HCT116 (cell line): ENCODE data around the gene GEN1. TPM values are rescaled to one million over a fixed set of nuclear protein-coding genes. Genes with fewer than 3 reads are reported as not detected.

Experiments used
- ATAC-seq: fragments of 200-7000 bp; cut with Tn5 transposase; 2 replicates; pipeline ENCODE4 v1.9.1; 2020; ENCODE audit warnings: mild to moderate bottlenecking, moderate library complexity
- BruUV-seq: library from RNA; stranded (reverse); fragments of 400-500 nt; replicated peaks from 2 replicates; lab custom pipeline; 2021; lab: Mats Ljungman, UMichigan
- CTCF ChIA-PET: fragments of 300-600 bp; sonication (Branson Sonifier 250); formaldehyde crosslinking; loops from one replicate; lab custom pipeline; 2021; ENCODE audit warnings: antibody characterized with exemption; lab: Charles Lee
- POLR2A ChIA-PET: fragments of 300-600, 350-600 bp; sonication (Branson Sonifier 250); formaldehyde crosslinking; loops from one replicate; lab custom pipeline; 2021; ENCODE audit warnings: antibody characterized with exemption; lab: Charles Lee
- RAD21 ChIA-PET, 2 experiments: fragments of 300-600 bp; sonication (Branson Sonifier 250); formaldehyde crosslinking; loops; one replicate each; lab custom pipeline; 2023; ENCODE audit warnings: low total read pairs in 2 of 2; ENCODE audit not compliant: uncharacterized antibody in 2 of 2, unreplicated experiment in 2 of 2, low non-redundant PET in 1 of 2; lab: Charles Lee
- DNase-seq: peaks from one replicate; pipeline ENCODE4 v3.0.0-alpha.2; 2010; ENCODE audit warnings: low read depth, low spot score
- H2AFZ ChIP-seq: fragments of 200-600 bp; shearing (Covaris generic), sonication (generic); 2 replicates; pipeline ENCODE4 v1.6.1; 2017; ENCODE audit warnings: low read depth, mixed run types, mixed read lengths, antibody characterized with exemption, low read length; ENCODE audit not compliant: poor library complexity, severe bottlenecking
- H3K27ac ChIP-seq: 2 replicates; pipeline ENCODE4 v1.5.1; 2012; ENCODE audit warnings: low read depth, low read length
- H3K27me3 ChIP-seq: fragments of 200-600 bp; sonication (generic); 2 replicates; pipeline ENCODE4 v1.6.1; 2016; ENCODE audit warnings: mixed run types, low read length, mixed read lengths; ENCODE audit not compliant: insufficient read depth
- H3K36me3 ChIP-seq, 2 experiments: fragments of 200-500 bp in 1 of 2; fragments of 200-600 bp in 1 of 2; sonication (Bioruptor generic) in 1 of 2; sonication (generic) in 1 of 2; 2 replicates each; pipeline versions ENCODE4 v1.5.1 to v1.6.1; 2014 to 2016; ENCODE audit warnings: low read length in 2 of 2, inconsistent platforms in 1 of 2, mixed read lengths in 1 of 2, mixed run types in 1 of 2; ENCODE audit not compliant: insufficient read depth in 2 of 2, control insufficient read depth in 1 of 2
- H3K4me1 ChIP-seq, 2 experiments: fragments of 200-600 bp in 1 of 2; sonication (generic) in 1 of 2; 2 replicates each; pipeline versions ENCODE4 v1.5.1 to v1.6.1; 2012 to 2017; ENCODE audit warnings: low read length in 2 of 2, inconsistent platforms in 1 of 2, mild to moderate bottlenecking in 1 of 2, mixed read lengths in 1 of 2, mixed run types in 1 of 2, moderate library complexity in 1 of 2; ENCODE audit not compliant: insufficient read depth in 2 of 2, control insufficient read depth in 1 of 2
- H3K4me2 ChIP-seq: fragments of 200-600 bp; sonication (generic); 2 replicates; pipeline ENCODE4 v1.6.1; 2017; ENCODE audit warnings: mixed run types, low read length, mixed read lengths
- H3K4me3 ChIP-seq, 2 experiments: fragments of 200-600 bp in 1 of 2; sonication (generic) in 1 of 2; replicated peaks in 1 of 2; 2 replicates each; pipeline ENCODE4 v1.5.1; 2011 to 2016; ENCODE audit warnings: low read length in 2 of 2, control low read depth in 1 of 2, low read depth in 1 of 2, mild to moderate bottlenecking in 1 of 2, mixed read lengths in 1 of 2, mixed run types in 1 of 2
- H3K79me2 ChIP-seq: fragments of 200-600 bp; sonication (generic); 2 replicates; pipeline ENCODE4 v1.6.1; 2017; ENCODE audit warnings: mild to moderate bottlenecking, mixed run types, low read length, moderate library complexity, mixed read lengths; ENCODE audit not compliant: insufficient read depth
- H3K9ac ChIP-seq: fragments of 200-600 bp; sonication (generic); 2 replicates; pipeline ENCODE4 v1.6.1; 2016; ENCODE audit warnings: low read length, mixed read lengths
- H3K9me2 ChIP-seq: fragments of 200-600 bp; sonication (generic), shearing (Covaris generic); 2 replicates; pipeline ENCODE4 v1.6.1; 2017; ENCODE audit warnings: mixed run types, mild to moderate bottlenecking, moderate library complexity; ENCODE audit not compliant: insufficient read depth
- H3K9me3 ChIP-seq, 2 experiments: fragments of 200-500 bp in 1 of 2; fragments of 200-600 bp in 1 of 2; sonication (Bioruptor generic) in 1 of 2; sonication (generic) in 1 of 2; 2 replicates each; pipeline ENCODE4 v1.6.1; 2014 to 2017; ENCODE audit warnings: low read length in 2 of 2, mixed read lengths in 2 of 2, inconsistent platforms in 1 of 2, low read depth in 1 of 2, mild to moderate bottlenecking in 1 of 2, mixed run types in 1 of 2, moderate library complexity in 1 of 2; ENCODE audit not compliant: control insufficient read depth in 1 of 2, insufficient read depth in 1 of 2
- H4K20me1 ChIP-seq: fragments of 200-600 bp; sonication (generic), shearing (Covaris generic); 2 replicates; pipeline ENCODE4 v1.6.1; 2017; ENCODE audit warnings: mixed run types, mild to moderate bottlenecking, moderate library complexity; ENCODE audit not compliant: insufficient read depth
- CBX3 ChIP-seq: IDR thresholded peaks from 2 replicates; pipeline ENCODE4 v1.6.1; 2012; ENCODE audit warnings: low read depth
- ELF1 ChIP-seq: IDR thresholded peaks from 2 replicates; pipeline ENCODE4 v1.6.1; 2012; ENCODE audit warnings: low read depth, borderline replicate concordance
- EZH2 ChIP-seq: fragments of 200-600 bp; sonication (generic); IDR thresholded peaks from 2 replicates; pipeline ENCODE4 v1.6.1; 2017; ENCODE audit warnings: antibody characterized with exemption, mixed run types
- EZH2phosphoT487 ChIP-seq: fragments of 200-600 bp; IDR thresholded peaks from 2 replicates; pipeline ENCODE4 v1.6.1; 2018; ENCODE audit warnings: antibody characterized with exemption, borderline replicate concordance
- JUND ChIP-seq: IDR thresholded peaks from 2 replicates; pipeline ENCODE4 v1.6.1; 2012
- RAD21 ChIP-seq: IDR thresholded peaks from 2 replicates; pipeline ENCODE4 v1.6.1; 2012; ENCODE audit warnings: low read depth, mild to moderate bottlenecking
- SIN3A ChIP-seq: IDR thresholded peaks from 2 replicates; pipeline ENCODE4 v1.6.1; 2012; ENCODE audit warnings: low read depth
- SP1 ChIP-seq: IDR thresholded peaks from 2 replicates; pipeline ENCODE4 v1.6.1; 2012; ENCODE audit warnings: low read depth
- SRF ChIP-seq: IDR thresholded peaks from 2 replicates; pipeline ENCODE4 v1.6.1; 2012; ENCODE audit warnings: low read depth
- ZNF274 ChIP-seq: fragments of 200-500 bp; sonication (Bioruptor generic); IDR thresholded peaks from 2 replicates; pipeline ENCODE4 v1.6.1; 2014; ENCODE audit warnings: mild to moderate bottlenecking, low read depth, low read length, inconsistent platforms
- intact Hi-C: fragments of 100-400 bp; cut with micrococcal nuclease; formaldehyde crosslinking; loops from 2 replicates; pipeline ENCODE4 v1.10.0; 2022
- total RNA-seq: library from RNA; stranded (reverse); gene quantifications from one replicate; pipeline ENCODE4 v1.2.1, GENCODE V29; 2021; ENCODE audit not compliant: unreplicated experiment
- TF ChIP-seq, protein P1 (sequence below): IDR thresholded peaks from 2 replicates; pipeline ENCODE4 v1.6.1; 2012; ENCODE audit warnings: low read depth
- TF ChIP-seq, protein P2 (sequence below): IDR thresholded peaks from 2 replicates; pipeline ENCODE4 v1.6.1; 2012

The GEN1 gene
- total RNA-seq, 1 experiment from 2014 or later = 19.7 TPM

DNA sequence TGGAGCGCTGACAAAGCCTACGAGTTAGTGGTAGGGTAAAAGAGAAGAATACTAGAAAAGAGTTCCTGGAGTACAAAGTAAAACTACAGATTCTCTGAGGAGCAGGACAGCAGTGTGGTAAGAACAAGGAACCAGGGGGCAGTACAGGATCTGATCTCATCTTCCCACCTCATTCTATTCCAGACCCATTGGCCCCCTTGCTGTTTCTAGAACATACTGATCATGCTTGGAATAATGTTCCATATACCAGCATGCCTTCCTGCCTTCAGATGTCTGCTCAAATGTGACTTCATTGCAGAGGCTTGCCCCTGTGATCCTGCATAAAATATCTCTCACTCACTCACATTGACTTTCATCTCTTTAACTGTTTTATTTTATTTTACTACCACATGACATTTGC is 81.6 kb downstream of the GEN1 start:
- H3K4me3 ChIP-seq = no peak overlapping the region
- DNase-seq = no peak
- no peaks in the 10 kb centered on the region for H3K9me3 ChIP-seq
- POLR2A ChIA-PET = no interaction called here
- no peak overlapping the region for H2AFZ ChIP-seq
- RAD21 ChIA-PET = no interaction called here
- peaks cover 0 to 6% of the 10 kb centered on the region in 2 experiments; a peak in 1 of 4 replicates for H3K4me1 ChIP-seq
- no peaks in the 10 kb centered on the region for H3K36me3 ChIP-seq
- no peak overlapping the region for H3K9ac ChIP-seq
- intact Hi-C loops = no loop called here
- BruUV-seq = no TSS peak
- H3K27me3 ChIP-seq = no peaks in the 10 kb centered on the region
- H3K27ac ChIP-seq = no peak overlapping the region
- no peaks in the 10 kb centered on the region for H3K79me2 ChIP-seq
- no peak for TF ChIP-seq SP1
- TF ChIP-seq SIN3A = no peak
- no peak for TF ChIP-seq RAD21
- TF ChIP-seq, protein P1, sequence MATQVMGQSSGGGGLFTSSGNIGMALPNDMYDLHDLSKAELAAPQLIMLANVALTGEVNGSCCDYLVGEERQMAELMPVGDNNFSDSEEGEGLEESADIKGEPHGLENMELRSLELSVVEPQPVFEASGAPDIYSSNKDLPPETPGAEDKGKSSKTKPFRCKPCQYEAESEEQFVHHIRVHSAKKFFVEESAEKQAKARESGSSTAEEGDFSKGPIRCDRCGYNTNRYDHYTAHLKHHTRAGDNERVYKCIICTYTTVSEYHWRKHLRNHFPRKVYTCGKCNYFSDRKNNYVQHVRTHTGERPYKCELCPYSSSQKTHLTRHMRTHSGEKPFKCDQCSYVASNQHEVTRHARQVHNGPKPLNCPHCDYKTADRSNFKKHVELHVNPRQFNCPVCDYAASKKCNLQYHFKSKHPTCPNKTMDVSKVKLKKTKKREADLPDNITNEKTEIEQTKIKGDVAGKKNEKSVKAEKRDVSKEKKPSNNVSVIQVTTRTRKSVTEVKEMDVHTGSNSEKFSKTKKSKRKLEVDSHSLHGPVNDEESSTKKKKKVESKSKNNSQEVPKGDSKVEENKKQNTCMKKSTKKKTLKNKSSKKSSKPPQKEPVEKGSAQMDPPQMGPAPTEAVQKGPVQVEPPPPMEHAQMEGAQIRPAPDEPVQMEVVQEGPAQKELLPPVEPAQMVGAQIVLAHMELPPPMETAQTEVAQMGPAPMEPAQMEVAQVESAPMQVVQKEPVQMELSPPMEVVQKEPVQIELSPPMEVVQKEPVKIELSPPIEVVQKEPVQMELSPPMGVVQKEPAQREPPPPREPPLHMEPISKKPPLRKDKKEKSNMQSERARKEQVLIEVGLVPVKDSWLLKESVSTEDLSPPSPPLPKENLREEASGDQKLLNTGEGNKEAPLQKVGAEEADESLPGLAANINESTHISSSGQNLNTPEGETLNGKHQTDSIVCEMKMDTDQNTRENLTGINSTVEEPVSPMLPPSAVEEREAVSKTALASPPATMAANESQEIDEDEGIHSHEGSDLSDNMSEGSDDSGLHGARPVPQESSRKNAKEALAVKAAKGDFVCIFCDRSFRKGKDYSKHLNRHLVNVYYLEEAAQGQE = no peak
- TF ChIP-seq EZH2phosphoT487 = no peak
- TF ChIP-seq SRF = no peak
- TF ChIP-seq, protein P2, sequence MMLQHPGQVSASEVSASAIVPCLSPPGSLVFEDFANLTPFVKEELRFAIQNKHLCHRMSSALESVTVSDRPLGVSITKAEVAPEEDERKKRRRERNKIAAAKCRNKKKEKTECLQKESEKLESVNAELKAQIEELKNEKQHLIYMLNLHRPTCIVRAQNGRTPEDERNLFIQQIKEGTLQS = no peak
- no peak for TF ChIP-seq JUND
- TF ChIP-seq ELF1 = no peak
- no peak for TF ChIP-seq CBX3
- no peak for TF ChIP-seq EZH2
- TF ChIP-seq ZNF274 = no peak
- TF ChIP-seq, all 23 proteins: peak for 0
- Histone ChIP-seq H4K20me1 (no peaks in the 10 kb centered on the region), H3K4me2 (no peak overlapping the region), H3K9me2 (no peaks in the 10 kb centered on the region)
- no peak for ATAC-seq
- CTCF ChIA-PET = no interaction called here

Other genes with a start within 250 kb of the GEN1 start
- gene RAD51AP2, start 235.7 kb upstream of the GEN1 start, total RNA-seq = 0.10 TPM
- 4.6 TPM for gene VSNL1, start 213.4 kb upstream of the GEN1 start, total RNA-seq
- 26.4 TPM for gene SMC6, start 328 bp upstream of the GEN1 start, total RNA-seq
- not detected for gene MSGN1, start 62.3 kb downstream of the GEN1 start, total RNA-seq
- 5.2 TPM for gene KCNS3, start 124.5 kb downstream of the GEN1 start, total RNA-seq